ENCODE results near the gene MYRIP. TPM values are rescaled to one million over a fixed set of nuclear protein-coding genes. Genes with fewer than 3 reads are reported as not detected.
"Not testable (repeated sequence)": the region's sequence is repeated elsewhere in the genome, so short reads cannot be mapped to it uniquely, and the experiment has no call there.

MYRIP gene
- total and polyA plus RNA-seq, 3 donors from 2014 or later = 2.4 to 5.8 (median 4.8) TPM

DNA sequence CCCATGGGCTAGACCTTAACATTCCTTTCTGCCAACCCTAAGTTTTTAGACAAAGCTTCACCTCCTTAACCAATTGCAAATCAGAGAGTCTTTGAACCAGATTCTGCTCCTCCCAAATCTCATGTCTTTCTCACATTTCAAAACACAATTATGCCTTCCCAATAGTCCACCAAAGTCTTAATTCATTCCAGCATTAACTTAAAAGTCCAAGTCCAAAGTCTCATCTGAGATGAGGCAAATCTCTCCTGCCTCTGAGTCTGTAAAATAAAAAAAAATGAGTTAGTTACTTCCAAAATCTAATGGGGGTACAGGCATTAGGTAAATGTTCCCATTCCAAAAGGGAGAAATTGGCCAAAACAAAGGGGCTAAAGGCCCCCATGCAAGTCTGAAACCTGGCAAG, 43.8 kb upstream of the MYRIP start:
- no peak for DNase-seq
- Histone ChIP-seq H3K4me3 (no peak overlapping the region), H3K4me1 (no peaks in the 10 kb centered on the region), H3K36me3 (ENCODE audit: low read depth, missing control alignments) (no peaks in the 10 kb centered on the region), H3K9me3 (no peaks in the 10 kb centered on the region), H3K27me3 (no peaks in the 10 kb centered on the region), H3K27ac (no peak overlapping the region)
- TF ChIP-seq, protein P1, sequence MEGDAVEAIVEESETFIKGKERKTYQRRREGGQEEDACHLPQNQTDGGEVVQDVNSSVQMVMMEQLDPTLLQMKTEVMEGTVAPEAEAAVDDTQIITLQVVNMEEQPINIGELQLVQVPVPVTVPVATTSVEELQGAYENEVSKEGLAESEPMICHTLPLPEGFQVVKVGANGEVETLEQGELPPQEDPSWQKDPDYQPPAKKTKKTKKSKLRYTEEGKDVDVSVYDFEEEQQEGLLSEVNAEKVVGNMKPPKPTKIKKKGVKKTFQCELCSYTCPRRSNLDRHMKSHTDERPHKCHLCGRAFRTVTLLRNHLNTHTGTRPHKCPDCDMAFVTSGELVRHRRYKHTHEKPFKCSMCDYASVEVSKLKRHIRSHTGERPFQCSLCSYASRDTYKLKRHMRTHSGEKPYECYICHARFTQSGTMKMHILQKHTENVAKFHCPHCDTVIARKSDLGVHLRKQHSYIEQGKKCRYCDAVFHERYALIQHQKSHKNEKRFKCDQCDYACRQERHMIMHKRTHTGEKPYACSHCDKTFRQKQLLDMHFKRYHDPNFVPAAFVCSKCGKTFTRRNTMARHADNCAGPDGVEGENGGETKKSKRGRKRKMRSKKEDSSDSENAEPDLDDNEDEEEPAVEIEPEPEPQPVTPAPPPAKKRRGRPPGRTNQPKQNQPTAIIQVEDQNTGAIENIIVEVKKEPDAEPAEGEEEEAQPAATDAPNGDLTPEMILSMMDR (IDR thresholded peaks at IDR 0.05) = no peak
- no peak for TF ChIP-seq POLR2A (IDR thresholded peaks at IDR 0.05)
- intact Hi-C loops (cut with DNase I; ENCODE audit: low total_unique reads) = no loop called here

DNA sequence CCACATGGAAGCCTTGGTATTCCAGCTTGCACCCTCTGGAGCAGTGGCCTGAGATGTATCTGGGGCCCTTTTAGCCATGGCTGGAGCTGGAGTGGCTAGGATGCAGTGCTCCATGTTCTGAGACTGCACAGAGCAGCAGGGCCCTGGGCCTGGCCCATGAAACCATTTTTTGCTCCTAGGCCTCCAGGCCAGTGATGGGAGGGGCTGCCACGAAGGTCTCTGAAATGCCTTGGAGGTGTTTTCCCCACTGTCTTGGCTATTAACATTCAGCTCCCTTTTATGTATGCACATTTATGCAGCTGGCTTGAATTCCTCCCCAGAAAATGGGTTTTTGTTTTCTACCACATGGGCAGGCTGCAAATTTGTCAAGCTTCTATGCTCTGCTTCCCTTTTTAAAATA, 43.0 kb upstream of the MYRIP start:
- intact Hi-C loops (cut with DNase I; ENCODE audit: low total_unique reads) = no loop called here
- WGBS, 2 donors = 82 to 90% methylated on average over 1 of the region's 1 CpG
- H3K27me3 ChIP-seq = no peaks in the 10 kb centered on the region
- no peak overlapping the region for H3K27ac ChIP-seq
- no peak overlapping the region for H3K4me3 ChIP-seq
- H3K9me3 ChIP-seq = no peaks in the 10 kb centered on the region
- DNase-seq = no peak
- H3K36me3 ChIP-seq (ENCODE audit: low read depth, missing control alignments) = no peaks in the 10 kb centered on the region
- TF ChIP-seq, protein P1 (IDR thresholded peaks at IDR 0.05) = no peak
- no peak for TF ChIP-seq POLR2A (IDR thresholded peaks at IDR 0.05)
- no peaks in the 10 kb centered on the region for H3K4me1 ChIP-seq

DNA sequence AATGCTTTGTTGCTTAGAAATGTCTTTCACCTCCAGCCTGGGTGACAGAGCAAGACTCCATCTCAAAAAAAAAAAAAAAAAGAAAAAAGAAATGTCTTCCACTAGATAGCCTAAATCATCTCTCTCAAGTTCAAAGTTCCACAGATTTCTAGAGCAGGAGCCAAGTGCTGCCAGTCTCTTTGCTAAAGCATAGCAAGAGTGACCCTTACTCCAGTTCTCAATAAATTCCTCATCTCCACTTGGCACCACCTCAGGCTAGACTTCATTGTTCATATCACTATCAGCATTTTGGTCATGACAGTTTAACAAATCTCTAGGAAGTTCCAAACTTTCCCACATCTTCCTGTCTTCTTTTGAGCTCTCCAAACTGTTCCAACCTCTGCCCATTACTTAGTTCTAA, 42.5 kb upstream of the MYRIP start:
- H3K36me3 ChIP-seq (ENCODE audit: low read depth, missing control alignments); H3K9me3 ChIP-seq; H3K4me3 ChIP-seq; H3K27me3 ChIP-seq; DNase-seq; H3K4me1 ChIP-seq; H3K27ac ChIP-seq; intact Hi-C loops (cut with DNase I; ENCODE audit: low total_unique reads): not testable (repeated sequence)

DNA sequence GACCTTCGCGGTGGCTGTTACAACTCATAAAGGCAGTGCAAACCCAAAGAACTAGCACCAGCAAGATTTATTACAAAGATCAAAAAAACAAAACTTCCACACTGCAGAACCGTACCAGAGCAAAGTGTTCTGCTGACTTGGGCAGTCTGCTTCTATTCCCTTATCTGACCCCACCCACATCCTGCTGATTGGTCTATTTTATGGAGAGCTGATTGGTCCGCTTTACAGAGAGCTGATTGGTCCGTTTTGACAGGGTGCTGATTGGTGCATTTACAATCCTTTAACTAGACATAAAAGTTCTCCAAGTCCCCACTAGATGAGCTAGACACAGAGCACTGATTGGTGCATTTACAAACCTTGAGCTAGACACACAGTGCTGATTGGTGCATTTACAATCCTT, 31.2 kb upstream of the MYRIP start:
- H3K4me1 ChIP-seq; H3K4me3 ChIP-seq; intact Hi-C loops (cut with DNase I; ENCODE audit: low total_unique reads); H3K27me3 ChIP-seq; H3K9me3 ChIP-seq; H3K36me3 ChIP-seq (ENCODE audit: low read depth, missing control alignments); H3K27ac ChIP-seq: not testable (repeated sequence)
- WGBS, 2 donors = 57 to 69% methylated on average over 5 of the region's 5 CpGs
- DNase-seq = peak; percentile 58

DNA sequence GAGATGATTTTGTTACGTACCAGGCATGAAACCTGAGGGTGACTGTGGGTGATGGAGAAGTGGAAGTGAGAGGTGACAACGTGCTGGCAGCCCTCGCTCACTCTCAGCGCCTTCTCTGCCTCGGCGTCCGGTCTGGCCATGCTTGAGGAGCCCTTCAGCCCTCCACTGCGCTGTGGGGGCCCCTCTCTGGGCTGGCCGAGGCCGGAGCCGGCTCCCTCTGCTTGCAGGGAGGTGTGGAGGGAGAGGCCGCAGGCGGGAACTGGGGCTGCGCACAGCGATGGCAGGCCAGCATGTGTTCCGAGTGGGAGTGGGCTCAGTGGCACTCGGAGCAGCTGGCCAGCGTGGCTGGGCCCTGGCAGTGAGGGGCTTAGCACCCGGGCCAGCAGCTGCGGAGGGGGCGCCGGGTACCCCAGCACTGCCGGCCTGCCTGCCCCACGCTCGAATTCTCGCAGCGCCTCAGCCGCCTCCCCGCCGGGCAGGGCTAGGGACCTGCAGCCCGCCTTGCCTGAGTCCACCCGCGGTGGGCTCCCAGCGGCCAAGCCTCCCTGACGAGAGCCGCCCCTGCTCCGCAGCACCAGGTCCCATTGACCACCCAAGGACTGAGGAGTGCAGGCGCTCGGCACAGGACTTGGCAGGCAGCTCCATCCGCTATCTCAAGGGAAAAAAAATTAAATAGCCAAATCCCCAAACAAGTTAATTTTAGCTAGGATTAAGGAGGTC, 29.7 kb upstream of the MYRIP start:
- peak; percentile 30 for DNase-seq
- TF ChIP-seq, protein P1 (IDR thresholded peaks at IDR 0.05) = no peak
- TF ChIP-seq POLR2A (IDR thresholded peaks at IDR 0.05) = no peak
- Histone ChIP-seq H3K4me1 (no peaks in the 10 kb centered on the region), H3K9me3 (no peaks in the 10 kb centered on the region), H3K36me3 (ENCODE audit: low read depth, missing control alignments) (no peaks in the 10 kb centered on the region), H3K27me3 (no peaks in the 10 kb centered on the region), H3K27ac (no peak overlapping the region), H3K4me3 (peak overlapping the region in 1 of 2 donors; percentile 51)
- intact Hi-C loops (cut with DNase I; ENCODE audit: low total_unique reads) = no loop called here
- 55 to 62% methylated on average over 13 to 30 of the region's 40 CpGs for WGBS, 2 donors

DNA sequence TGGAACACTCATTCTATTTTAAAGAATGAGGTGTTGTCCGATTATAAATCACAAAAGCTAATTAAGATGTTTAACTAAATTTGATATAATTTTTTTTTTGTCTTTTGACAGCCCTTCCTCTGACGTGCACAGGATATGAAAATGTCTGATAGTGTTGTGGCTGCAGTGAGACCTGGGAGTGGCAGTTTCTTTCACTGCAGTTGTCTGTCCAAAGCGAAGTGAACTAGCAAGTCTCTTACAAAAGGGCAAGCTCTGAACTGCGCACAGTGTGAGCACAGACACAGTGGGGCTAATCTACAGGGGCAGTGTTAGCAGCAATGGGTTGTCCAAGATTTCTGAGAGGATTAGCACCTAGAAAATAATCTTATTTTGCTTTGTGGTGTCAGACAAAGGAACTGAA, 29.1 kb upstream of the MYRIP start:
- Histone ChIP-seq H3K9me3 (no peaks in the 10 kb centered on the region), H3K27ac (no peak overlapping the region), H3K36me3 (ENCODE audit: low read depth, missing control alignments) (no peaks in the 10 kb centered on the region), H3K4me3 (no peak overlapping the region), H3K4me1 (no peaks in the 10 kb centered on the region), H3K27me3 (no peaks in the 10 kb centered on the region)
- 46 to 56% methylated on average over 4 of the region's 4 CpGs for WGBS, 2 donors
- intact Hi-C loops (cut with DNase I; ENCODE audit: low total_unique reads) = no loop called here
- peak; percentile 21 for DNase-seq
- TF ChIP-seq, protein P1 (IDR thresholded peaks at IDR 0.05) = no peak
- TF ChIP-seq POLR2A (IDR thresholded peaks at IDR 0.05) = no peak

Measured in testis (tissue), 3 donors.